ENCODE measurements around the gene KIAA1671.

GRCh38 chr22:25114369-25115362 is 162.2 kb downstream of the KIAA1671 start:
- no peak for TF ChIP-seq TAF1 (IDR thresholded peaks at IDR 0.05; ENCODE audit: borderline replicate concordance, insufficient read depth, low read length)
- TF ChIP-seq POLR2AphosphoS5 (IDR thresholded peaks at IDR 0.05; ENCODE audit: low read depth, low read length): no peak

Data from PFSK-1 (cell line).